Ishikawa (cell line): ENCODE data around the gene COTL1.

Experiments
- CEBPB ChIP-seq: IDR thresholded peaks from 2 replicates; pipeline ENCODE4 v1.6.1; 2012
- CREB1 ChIP-seq: IDR thresholded peaks from 2 replicates; pipeline ENCODE4 v1.6.1; 2012; ENCODE audit warnings: low read depth
- EGR1 ChIP-seq: IDR thresholded peaks from 2 replicates; pipeline ENCODE4 v1.6.1; 2012
- EP300 ChIP-seq: IDR thresholded peaks from 2 replicates; pipeline ENCODE4 v1.6.1; 2012; ENCODE audit warnings: borderline replicate concordance
- FOXM1 ChIP-seq: IDR thresholded peaks from 2 replicates; pipeline ENCODE4 v1.6.1; 2012; ENCODE audit warnings: low read depth, borderline replicate concordance
- MAX ChIP-seq: IDR thresholded peaks from 2 replicates; pipeline ENCODE4 v1.6.1; 2012
- NFIC ChIP-seq: IDR thresholded peaks from 2 replicates; pipeline ENCODE4 v1.6.1; 2012
- RAD21 ChIP-seq: IDR thresholded peaks from 2 replicates; pipeline ENCODE4 v1.6.1; 2012; ENCODE audit warnings: low read depth
- REST ChIP-seq: IDR thresholded peaks from 2 replicates; pipeline ENCODE4 v1.6.1; 2012; ENCODE audit warnings: low read depth, mild to moderate bottlenecking
- TAF1 ChIP-seq: IDR thresholded peaks from 2 replicates; pipeline ENCODE4 v1.6.1; 2012; ENCODE audit warnings: low read depth, mild to moderate bottlenecking
- TCF12 ChIP-seq: IDR thresholded peaks from 2 replicates; pipeline ENCODE4 v1.6.1; 2012; ENCODE audit warnings: low read depth
- TEAD4 ChIP-seq: IDR thresholded peaks from 2 replicates; pipeline ENCODE4 v1.6.1; 2012
- USF1 ChIP-seq: IDR thresholded peaks from 2 replicates; pipeline ENCODE4 v1.6.1; 2012
- YY1 ChIP-seq: IDR thresholded peaks from 2 replicates; pipeline ENCODE4 v1.6.1; 2012; ENCODE audit warnings: low read depth
- ZBTB7A ChIP-seq: IDR thresholded peaks from 2 replicates; pipeline ENCODE4 v1.6.1; 2012; ENCODE audit warnings: low read depth

COTL1 gene

GRCh38 chr16:84647828-84648594, 30.1 kb upstream of the COTL1 start, which contains the start of gene KLHL36:
Gene KLHL36 (plus strand): TSS chr16:84648511. CDS start chr16:84650868, 2,357 bp downstream.
- TF ChIP-seq FOXM1: no peak
- peak; percentile 61 for TF ChIP-seq ZBTB7A
- peak; percentile 93 for TF ChIP-seq MAX
- no peak for TF ChIP-seq NFIC
- no peak for TF ChIP-seq EP300
- no peak for TF ChIP-seq RAD21
- TF ChIP-seq YY1: peak; percentile 81
- no peak for TF ChIP-seq EGR1

GRCh38 chr16:84643674-84644073, 25.8 kb upstream of the COTL1 start:
- TF ChIP-seq TEAD4 (no peak), CEBPB (no peak), CREB1 (no peak), EGR1 (no peak)

GRCh38 chr16:84643180-84643583, 25.3 kb upstream of the COTL1 start:
- TF ChIP-seq CEBPB (peak; percentile 78), CREB1 (no peak), EGR1 (no peak), TEAD4 (peak; percentile 68), MAX (peak; percentile 80), USF1 (peak; percentile 20; the same call in 1 of the 2 replicates), TCF12 (peak; percentile 91), ZBTB7A (0 out of 2 replicates have a peak, but pooled peaks have one; percentile 8), EP300 (peak; percentile 79), NFIC (peak; percentile 88), RAD21 (no peak)

GRCh38 chr16:84641643-84642358, 23.9 kb upstream of the COTL1 start:
- TF ChIP-seq CREB1 (no peak), TAF1 (no peak), NFIC (no peak), YY1 (no peak), EP300 (no peak), MAX (no peak), TCF12 (no peak)

GRCh38 chr16:84640145-84640544, 22.3 kb upstream of the COTL1 start:
- no peak for TF ChIP-seq USF1
- TF ChIP-seq EGR1: no peak
- no peak for TF ChIP-seq EP300
- no peak for TF ChIP-seq CREB1
- TF ChIP-seq RAD21: no peak
- no peak for TF ChIP-seq TEAD4
- TF ChIP-seq REST: no peak
- no peak for TF ChIP-seq TAF1
- no peak for TF ChIP-seq MAX
- TF ChIP-seq NFIC: no peak
- TF ChIP-seq FOXM1: no peak
- TF ChIP-seq CEBPB: no peak
- TF ChIP-seq YY1: no peak
- TF ChIP-seq TCF12: no peak
- no peak for TF ChIP-seq ZBTB7A

GRCh38 chr16:84638231-84638806, 20.4 kb upstream of the COTL1 start:
- TF ChIP-seq TCF12: no peak
- no peak for TF ChIP-seq TEAD4
- TF ChIP-seq YY1: no peak
- TF ChIP-seq USF1: no peak
- TF ChIP-seq TAF1: no peak
- TF ChIP-seq REST: no peak
- no peak for TF ChIP-seq MAX
- no peak for TF ChIP-seq ZBTB7A
- no peak for TF ChIP-seq EP300
- no peak for TF ChIP-seq NFIC
- no peak for TF ChIP-seq FOXM1
- no peak for TF ChIP-seq CEBPB
